ENCODE data around the gene FAAP24.
"Not testable (repeated sequence)": the region's sequence is repeated elsewhere in the genome, so short reads cannot be mapped to it uniquely, and the experiment has no call there.

The FAAP24 gene

GRCh38 chr19:33000510-33000909 lies 28.5 kb downstream of the FAAP24 start:
- no peak for DNase-seq

GRCh38 chr19:33000910-33001309 lies 28.9 kb downstream of the FAAP24 start:
- DNase-seq = no peak

GRCh38 chr19:33002126-33002865 lies 30.3 kb downstream of the FAAP24 start:
- not testable (repeated sequence) for DNase-seq

- not testable (repeated sequence) for DNase-seq
These were observed 31.5 kb downstream of the FAAP24 start for GRCh38 chr19:33003424-33004024.

GRCh38 chr19:33005440-33005839 lies 33.4 kb downstream of the FAAP24 start:
- no peak for DNase-seq

GRCh38 chr19:33008738-33009137 lies 36.7 kb downstream of the FAAP24 start:
- no peak for DNase-seq

- DNase-seq = not testable (repeated sequence)
These were observed 38.8 kb downstream of the FAAP24 start for GRCh38 chr19:33010891-33011290.

GRCh38 chr19:33022472-33023116 lies 50.6 kb downstream of the FAAP24 start:
- DNase-seq = no peak

GRCh38 chr19:33024398-33024797 lies 52.4 kb downstream of the FAAP24 start:
- DNase-seq = no peak

GRCh38 chr19:33025468-33026238 lies 53.6 kb downstream of the FAAP24 start:
- not testable (repeated sequence) for DNase-seq

GRCh38 chr19:33026602-33027001 lies 54.6 kb downstream of the FAAP24 start:
- not testable (repeated sequence) for DNase-seq
